GM15510 (cell line): Measurements from ENCODE around the gene RIT2.

Experiments
- POLR2A ChIP-seq: IDR thresholded peaks from 3 replicates; pipeline ENCODE4 v1.6.1; 2011; ENCODE audit warnings: borderline replicate concordance; ENCODE audit not compliant: insufficient read length; ENCODE audit errors: extremely low read depth

The RIT2 gene

DNA sequence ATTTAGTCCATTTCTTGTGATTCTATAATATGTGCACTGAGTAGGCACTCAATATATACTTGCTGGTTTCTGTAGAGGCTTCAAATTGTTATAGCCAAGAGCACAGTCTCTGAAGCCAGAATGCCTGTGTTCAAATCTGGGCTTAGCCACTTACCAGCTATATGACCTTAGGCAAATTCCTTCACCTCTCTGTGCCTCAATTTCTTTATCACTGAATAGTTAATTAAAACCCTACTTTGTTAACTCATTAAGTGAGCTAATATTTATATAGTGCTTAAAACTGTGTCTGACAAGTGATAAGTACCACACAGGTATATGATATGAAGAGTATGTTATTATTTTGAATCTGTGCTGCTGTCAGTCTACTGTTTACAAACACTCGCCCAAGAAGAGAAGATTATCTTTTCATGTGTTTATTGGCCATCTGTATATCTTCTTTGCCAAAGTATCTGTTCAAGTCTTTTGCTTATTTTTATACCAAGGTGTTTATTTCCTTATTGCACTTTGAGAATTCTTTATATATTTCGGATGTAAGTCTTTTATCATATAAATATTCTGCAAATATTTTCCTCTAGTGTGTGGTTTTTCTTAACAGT lies 1.3 kb upstream of the RIT2 start:
- no peak for TF ChIP-seq POLR2A

DNA sequence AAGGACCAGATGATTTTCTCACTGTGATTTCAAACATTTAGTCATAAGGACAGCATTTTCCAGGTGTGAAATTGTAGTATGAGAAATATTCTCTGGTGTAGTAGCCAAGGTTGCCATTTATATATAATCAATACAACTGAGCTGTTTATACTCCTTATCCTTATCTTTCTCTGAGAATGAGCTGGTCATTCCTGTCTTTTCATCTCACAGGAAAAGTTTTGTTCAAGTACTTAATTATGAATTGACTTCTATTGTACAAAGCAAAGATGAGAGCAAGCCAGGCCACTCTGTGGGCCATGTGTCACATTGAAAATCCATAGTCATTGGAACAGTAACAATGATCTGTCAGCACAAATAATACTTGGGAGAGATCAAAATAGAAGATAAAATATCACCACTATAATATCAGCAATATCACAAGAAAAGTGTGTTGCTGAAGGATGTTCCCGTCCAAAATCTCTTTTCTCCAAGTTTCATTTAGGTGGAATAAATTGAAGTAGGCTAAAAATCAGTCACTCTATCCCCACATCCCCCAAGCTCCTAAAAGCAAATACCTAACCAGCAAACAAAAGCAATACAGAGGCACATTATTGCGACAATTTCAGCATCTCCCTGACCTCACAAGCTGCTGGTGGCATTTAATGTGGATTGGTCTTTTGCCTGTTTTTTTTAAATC lies 2.1 kb downstream of the RIT2 start:
- TF ChIP-seq POLR2A, result no peak

- no peak for TF ChIP-seq POLR2A
Observed at GRCh38 chr18:43108882-43109281, 6.6 kb downstream of the RIT2 start.

GRCh38 chr18:43108469-43108868 lies 7.0 kb downstream of the RIT2 start:
- TF ChIP-seq POLR2A, result no peak

GRCh38 chr18:43093646-43094045 lies 21.8 kb downstream of the RIT2 start:
- TF ChIP-seq POLR2A, result no peak

GRCh38 chr18:43092539-43092938 lies 22.9 kb downstream of the RIT2 start:
- TF ChIP-seq POLR2A, result no peak

GRCh38 chr18:43081396-43081795 lies 34.1 kb downstream of the RIT2 start:
- no peak for TF ChIP-seq POLR2A

DNA sequence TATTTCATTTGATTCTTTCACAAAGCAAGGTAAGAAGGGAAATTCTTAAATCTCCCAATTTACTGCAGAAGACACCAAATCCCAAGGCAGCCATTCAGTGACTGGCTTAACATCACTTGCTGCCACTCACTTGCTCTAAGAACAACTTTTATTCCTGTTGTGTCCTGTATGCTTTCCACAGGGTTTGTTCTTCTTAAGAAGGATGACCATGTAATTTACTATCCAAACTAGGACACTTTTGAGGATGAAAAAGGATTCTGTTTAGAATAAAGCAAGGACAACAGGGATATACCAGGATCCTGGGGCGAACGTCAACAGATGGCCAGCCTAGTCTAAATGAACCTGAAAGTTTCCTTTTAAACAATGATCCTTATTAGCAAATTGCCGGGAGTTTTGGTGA lies 34.8 kb downstream of the RIT2 start:
- TF ChIP-seq POLR2A, result no peak

DNA sequence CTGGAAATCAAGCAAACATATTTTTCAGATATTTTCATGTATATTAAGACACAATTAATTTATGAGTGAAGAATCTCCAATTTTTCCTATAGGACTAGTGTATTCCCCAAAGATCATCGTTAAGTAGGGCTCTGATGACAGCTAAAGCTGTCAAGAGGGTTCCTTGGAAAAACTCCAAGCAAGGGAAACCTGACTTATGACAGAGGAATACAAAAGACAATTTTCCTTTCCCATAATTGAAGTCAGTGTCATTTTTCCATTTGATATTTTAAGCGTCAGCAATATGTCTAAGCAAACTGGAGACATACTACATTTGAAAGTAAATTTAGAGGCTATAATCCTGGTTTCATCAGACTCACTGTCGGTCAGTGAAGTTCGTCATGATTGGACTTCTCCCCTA lies 36.1 kb downstream of the RIT2 start:
- TF ChIP-seq POLR2A, result no peak

DNA sequence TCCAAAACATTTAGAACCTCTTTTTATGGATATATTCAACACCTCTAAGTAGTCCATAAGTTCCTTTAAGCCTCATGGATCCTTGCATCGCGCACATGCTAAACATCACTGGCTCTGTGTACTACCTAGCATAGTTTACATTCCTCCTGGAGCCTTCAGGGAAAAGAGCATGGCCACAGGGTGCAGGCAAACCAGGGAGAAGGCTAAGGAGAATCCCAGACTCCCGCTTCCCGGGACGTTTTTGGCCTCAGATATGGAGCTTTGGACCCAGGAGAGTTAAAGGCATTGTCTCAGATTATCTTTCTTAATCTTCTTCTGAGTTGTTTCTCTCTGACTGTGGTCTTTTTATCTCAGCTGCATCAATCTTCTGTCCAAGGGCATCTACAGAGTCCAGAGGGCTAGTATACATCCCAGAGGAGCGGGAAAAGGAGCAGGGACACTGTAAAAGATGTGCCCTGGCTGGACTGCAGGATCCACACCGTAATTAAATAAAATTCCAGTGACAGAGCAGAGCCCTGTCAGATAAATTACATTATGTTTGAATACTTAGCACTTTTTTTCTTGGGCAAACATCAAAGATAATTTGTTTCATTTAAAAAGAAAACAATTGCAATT lies 36.9 kb downstream of the RIT2 start:
- TF ChIP-seq POLR2A, result no peak

DNA sequence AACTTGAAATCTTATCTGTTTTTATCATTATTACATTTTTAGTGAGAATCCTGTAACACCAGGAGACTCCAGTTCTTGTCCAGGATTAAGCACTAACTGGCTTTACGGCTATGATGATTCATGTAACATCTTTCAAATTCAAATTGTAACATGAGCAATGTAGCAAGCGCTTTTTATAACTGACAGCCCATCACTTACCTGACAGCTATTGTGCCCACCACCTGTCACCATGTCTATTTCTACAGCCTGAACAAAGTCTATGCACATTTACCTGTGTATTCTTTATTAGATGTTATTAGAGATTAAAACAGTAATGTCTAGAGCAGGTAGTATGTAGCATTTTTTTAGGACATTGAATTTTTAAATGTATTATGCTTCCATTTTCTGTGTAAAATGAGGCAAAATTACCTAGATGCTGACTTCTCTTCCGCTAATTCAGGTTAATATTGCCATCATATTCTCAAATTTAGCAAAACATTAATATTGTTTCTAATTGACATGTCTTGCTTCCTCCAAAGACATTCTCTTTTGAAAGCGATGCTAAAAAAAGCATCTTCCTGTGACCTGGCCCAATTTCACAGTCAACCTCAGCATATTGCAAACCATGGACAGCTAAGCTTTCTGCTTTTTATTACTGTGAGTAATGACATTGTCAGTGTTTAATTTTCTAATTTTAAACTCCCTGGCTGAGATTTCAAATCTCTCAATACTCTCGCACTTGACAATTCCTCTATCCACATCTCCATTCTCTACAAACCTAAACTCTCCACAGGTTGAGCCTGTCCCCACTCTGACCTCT lies 37.8 kb downstream of the RIT2 start:
- TF ChIP-seq POLR2A, result no peak

- TF ChIP-seq POLR2A, result no peak
Observed at GRCh38 chr18:43073771-43074170, 41.7 kb downstream of the RIT2 start.

DNA sequence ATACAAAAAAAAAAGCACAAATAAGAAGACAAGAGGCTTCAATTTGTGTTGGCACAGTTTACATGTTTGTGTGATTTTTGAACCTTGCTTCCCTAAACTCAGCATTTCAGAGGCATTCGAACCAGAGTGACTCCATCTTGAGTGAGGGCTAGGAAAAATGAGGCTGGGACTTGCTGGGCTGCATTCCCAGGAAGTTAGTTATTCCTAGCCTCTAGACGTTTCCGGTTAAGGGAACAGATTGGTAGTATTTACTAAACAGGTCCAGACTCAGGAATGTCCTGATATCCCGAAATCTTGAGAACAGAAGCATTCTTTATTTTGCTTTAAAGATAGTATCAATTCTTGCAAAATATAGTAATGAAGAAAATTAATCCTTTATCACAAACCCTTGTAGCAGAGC lies 46.7 kb downstream of the RIT2 start:
- no peak for TF ChIP-seq POLR2A

DNA sequence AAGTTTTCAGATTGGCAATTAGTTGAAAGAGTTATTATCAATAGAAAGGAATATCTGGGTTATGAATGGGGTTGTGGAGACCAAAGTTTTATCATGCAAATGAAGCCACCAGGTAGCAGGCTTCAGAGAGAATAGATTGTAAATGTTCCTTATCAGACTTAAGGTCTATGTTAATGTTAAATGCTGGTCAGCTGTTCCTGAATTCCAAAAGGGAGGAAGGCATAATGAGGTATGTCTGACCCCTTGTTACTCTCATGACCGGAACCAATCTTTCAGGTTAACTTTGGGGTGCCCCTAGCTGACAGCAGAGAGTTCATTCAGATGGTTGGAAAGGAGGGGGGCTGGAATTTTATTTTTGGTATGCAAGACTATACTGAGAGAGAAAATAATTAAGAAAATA lies 47.9 kb downstream of the RIT2 start:
- TF ChIP-seq POLR2A, result no peak

- no peak for TF ChIP-seq POLR2A
Observed at GRCh38 chr18:43061816-43062215, 53.7 kb downstream of the RIT2 start.
